PC-3 (cell line): ENCODE results near the gene TMEM86B.

Experiments used
- CTCF ChIP-seq: fragments of 300-600 bp; sonication (generic); conservative IDR thresholded peaks from 2 replicates; pipeline ENCODE4 v1.5.1; 2017; ENCODE audit warnings: antibody characterized with exemption, low read depth, mild to moderate bottlenecking, low read length
- EZH2 ChIP-seq: fragments of 300-600 bp; sonication (generic); IDR thresholded peaks from one replicate; pipeline ENCODE4 v1.6.1; 2017; ENCODE audit warnings: antibody characterized with exemption, mild to moderate bottlenecking, low read length; ENCODE audit not compliant: unreplicated experiment
- EZH2phosphoT487 ChIP-seq: fragments of 300-600 bp; sonication (generic); IDR thresholded peaks from 2 replicates; pipeline ENCODE4 v1.6.1; 2018; ENCODE audit warnings: mild to moderate bottlenecking, antibody characterized with exemption, low read length, borderline replicate concordance

- no peak for TF ChIP-seq CTCF
- TF ChIP-seq EZH2 = no peak
- TF ChIP-seq EZH2phosphoT487 = no peak
These were observed 1.1 kb downstream of the TMEM86B start for GRCh38 chr19:55227241-55228014.
